Dermis blood vessel endothelial cell (primary cell): ENCODE measurements around the gene COQ8B. TPM values are rescaled to one million over a fixed set of nuclear protein-coding genes. Genes with fewer than 3 reads are reported as not detected.
A peak's percentile ranks its signal among the peaks of the same experiment; 100 is the strongest.
"Not testable (repeated sequence)": the region's sequence is repeated elsewhere in the genome, so short reads cannot be mapped to it uniquely, and the experiment has no call there.

Experiments
- DNase-seq: peaks from one replicate; pipeline ENCODE4 v3.0.0; 2010
- total RNA-seq: library from RNA; depleted of rRNA; stranded (reverse); fragments of >200 nt; gene quantifications from 2 replicates; pipeline ENCODE4 v1.2.3, GENCODE V29; 2014

Gene COQ8B
- 31.8 and 38.8 TPM in 2 replicates for total RNA-seq

DNA sequence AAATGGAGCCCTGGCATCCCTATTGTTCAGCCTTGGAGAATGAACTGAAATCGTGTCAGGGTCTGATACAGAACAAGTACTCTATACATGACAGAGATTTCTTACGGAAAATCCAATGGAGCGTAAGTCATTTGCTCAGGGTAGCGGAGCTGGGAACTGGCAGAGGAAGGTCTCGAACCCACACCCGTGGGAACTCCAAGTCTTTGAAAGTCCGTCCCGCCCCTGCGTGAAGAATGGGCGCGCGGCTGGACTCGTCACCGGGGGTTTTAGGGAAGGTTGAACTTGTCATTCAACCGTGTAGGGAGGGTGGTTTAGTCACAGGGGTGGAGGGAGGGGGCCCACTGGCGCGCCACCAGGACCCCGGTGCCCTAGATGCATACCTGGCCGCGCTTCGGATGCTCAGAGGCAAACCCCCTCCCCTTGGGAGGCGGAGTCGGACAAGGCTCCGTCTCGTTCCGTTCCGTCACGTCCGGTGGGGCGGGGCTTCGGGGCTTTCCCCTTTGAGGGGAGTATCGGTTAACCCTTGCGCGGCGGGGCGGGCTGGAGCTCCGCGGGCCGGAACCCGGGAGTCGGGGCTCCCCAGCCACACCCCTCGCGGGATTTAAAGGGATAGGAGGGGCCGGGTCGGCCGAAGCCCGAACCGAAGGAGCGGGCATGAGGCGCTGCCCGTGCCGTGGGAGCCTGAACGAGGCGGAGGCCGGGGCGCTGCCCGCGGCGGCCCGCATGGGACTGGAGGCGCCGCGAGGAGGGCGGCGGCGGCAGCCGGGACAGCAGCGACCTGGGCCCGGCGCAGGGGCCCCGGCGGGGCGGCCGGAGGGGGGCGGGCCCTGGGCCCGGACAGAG is at the start of gene COQ8B, which contains the start of gene ITPKC:
TSS of gene COQ8B (minus strand) at position 405 of the 843 bp plus-strand sequence. CDS start 2,254 bp downstream, outside the sequence.
TSS of gene ITPKC (plus strand) at position 631 of the 843 bp plus-strand sequence. CDS start at position 655, 24 bp downstream.
- peak; percentile 97 for DNase-seq

DNA sequence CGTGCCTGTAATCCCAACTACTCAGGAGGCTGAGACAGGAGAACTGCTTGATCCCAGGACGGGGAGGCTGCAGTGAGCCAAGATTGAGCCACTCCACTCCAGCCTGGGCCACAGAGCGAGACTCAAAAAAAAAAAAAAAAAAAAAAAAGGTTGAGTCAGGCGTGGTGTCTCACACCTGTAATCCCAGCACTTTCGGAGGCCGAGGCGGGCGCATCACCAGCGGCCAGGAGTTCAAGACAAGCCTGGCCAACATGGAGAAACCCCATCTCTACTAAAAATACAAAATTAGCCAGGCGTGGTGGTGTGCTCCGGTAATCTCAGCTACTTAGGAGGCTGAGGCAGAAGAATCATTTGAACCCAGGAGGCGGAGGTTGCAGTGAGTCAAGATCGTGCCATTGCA is 49.7 kb upstream of the COQ8B start:
- not testable (repeated sequence) for DNase-seq

DNA sequence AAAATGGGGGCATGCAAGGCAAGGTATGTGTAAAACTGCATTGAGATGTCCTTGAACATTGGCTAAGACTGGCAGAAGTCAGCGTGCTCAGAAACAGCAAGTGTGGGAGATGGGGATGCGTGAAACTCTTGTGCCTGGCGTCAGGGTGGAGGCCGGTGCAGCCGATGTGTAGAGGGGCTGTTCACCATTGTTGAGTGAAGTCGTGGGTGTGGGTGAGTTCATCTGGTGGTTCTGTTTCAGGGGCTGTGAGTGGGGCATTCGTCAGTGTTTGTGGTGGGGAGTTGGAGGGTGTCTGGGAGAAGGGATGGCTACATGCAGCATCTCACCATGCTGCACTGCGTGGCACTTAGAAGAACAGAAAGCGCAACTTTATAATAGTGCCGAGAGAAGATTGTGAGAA is 47.3 kb upstream of the COQ8B start:
- no peak for DNase-seq

DNA sequence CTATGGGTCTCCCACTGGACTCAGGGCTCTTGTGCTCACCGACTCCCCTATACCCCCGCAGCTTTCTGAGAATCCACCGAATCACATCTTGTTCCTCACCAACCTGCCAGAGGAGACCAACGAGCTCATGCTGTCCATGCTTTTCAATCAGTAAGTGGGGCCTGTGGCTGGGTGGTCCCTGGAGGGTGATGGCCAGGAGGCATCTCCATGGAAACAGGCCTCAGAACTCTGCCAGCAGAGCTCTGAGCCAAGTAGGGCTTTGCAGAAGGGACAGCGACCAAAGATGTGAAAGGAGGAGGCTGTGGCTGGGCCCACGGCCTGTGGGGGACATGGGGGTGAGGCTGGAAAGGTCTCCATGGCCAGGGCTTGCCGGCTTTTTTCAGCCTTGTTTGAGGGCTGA is 46.8 kb upstream of the COQ8B start:
- no peak for DNase-seq

- DNase-seq = no peak
Observed at GRCh38 chr19:40762754-40763470, 46.2 kb upstream of the COQ8B start.

GRCh38 chr19:40759352-40759751 is 42.7 kb upstream of the COQ8B start:
- DNase-seq = no peak

GRCh38 chr19:40758491-40758890 is 41.8 kb upstream of the COQ8B start:
- DNase-seq = no peak

GRCh38 chr19:40756502-40757110 is 39.9 kb upstream of the COQ8B start:
- no peak for DNase-seq

- no peak for DNase-seq
Observed at GRCh38 chr19:40755791-40756190, 39.1 kb upstream of the COQ8B start.

- no peak for DNase-seq
Observed at GRCh38 chr19:40755248-40755624, 38.5 kb upstream of the COQ8B start.

DNA sequence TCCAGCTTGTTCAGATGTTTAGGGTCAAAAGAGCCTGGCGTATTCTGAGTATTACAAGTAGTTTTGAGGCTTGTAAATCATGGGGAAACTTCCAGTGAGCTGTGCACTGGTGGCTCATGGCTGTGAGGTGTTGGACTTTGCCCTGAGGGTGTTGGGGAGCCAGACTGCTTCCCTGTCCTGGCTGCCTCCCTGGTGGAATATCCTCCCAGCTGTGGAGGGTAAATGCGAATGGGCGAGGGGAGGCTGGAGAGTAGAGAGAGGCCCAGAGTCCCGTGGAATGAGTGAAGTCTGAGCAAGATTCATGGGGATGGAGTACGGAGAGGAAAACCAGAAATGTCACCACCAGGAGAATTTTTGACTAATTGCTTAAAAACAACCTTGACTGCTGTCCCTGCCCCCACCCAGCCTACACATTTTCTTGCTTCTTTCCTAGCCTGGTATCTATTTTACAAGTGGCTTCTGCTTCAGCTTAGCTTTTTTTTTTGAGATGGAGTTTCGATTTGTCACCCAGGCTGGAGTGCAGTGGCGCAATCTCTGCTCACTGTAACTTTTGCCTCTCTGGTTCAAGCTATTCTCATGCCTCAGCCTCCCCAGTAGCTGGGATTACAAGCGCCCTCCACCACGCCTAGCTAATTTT is 38.0 kb upstream of the COQ8B start:
- DNase-seq = no peak

- DNase-seq = no peak
Observed at GRCh38 chr19:40752257-40752781, 35.6 kb upstream of the COQ8B start.

- peak; percentile 99 for DNase-seq
Observed at GRCh38 chr19:40750874-40751537, 34.3 kb upstream of the COQ8B start, which contains the start of gene SNRPA. SNRPA (plus strand) TSS chr19:40751203; CDS start chr19:40751409, 206 bp downstream.

DNA sequence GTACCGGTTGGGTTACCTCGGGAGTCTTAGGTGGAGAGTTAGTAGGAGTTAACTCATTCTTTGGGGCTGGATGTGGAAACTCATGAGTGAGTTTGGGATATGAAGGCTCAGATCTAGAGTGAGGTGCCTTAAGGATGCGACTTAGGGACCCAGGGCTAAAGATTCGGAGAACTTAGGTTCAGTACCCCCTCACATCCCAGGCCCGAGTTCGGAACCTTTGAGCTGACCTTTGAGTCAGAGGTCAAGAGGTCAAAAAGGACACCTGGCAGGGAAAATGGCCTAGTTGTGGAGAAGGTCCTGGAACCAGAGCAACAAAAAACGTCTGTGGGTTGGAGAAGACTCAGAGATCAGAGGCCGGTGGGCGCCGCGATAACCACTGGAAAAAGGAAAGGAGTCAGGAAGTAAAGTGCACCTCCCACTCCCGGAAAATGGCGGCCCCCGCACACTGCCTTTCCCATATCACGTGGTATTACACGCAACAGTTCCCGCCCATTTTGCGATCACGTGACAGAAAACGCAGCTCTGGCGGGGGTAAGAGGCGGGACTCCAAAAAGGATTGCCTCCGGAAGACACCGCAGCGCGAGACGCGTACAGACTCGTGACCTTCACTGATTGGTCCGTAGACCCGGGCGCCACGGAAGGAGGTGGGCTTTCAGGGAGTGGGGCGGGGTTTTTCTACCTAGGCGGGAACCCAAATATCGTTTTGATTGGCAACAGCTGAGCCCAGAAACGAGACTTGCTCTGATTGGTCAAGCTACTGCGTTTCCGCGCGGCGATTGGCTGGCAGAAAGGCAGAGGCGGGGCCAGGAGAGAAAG is 33.6 kb upstream of the COQ8B start, which contains the start of gene ACTMAP:
TSS of gene ACTMAP (minus strand) at position 420 of the 816 bp plus-strand sequence. CDS start 674 bp downstream, outside the sequence.
- peak; percentile 100 for DNase-seq

DNA sequence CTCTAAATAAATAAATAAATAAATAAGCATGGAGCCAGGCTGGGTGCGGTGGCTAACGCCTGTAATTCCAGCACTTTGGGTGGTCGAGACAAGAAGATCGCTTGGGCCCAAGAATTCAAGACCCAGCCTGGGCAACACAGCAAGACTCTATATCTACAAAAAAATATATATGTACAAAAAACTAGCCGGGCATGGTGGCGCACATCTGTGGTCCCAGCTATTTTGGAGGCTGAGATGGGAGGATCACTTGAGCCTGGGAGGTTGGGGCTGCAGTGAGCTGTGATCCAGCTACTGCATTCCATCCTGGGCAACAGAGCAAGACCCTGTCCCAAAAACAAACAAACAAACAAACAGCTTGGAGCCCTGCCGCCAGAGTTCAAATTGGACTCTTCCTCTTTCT is 30.9 kb upstream of the COQ8B start:
- no peak for DNase-seq

GRCh38 chr19:40745402-40745780 is 28.7 kb upstream of the COQ8B start:
- peak; percentile 38 for DNase-seq

GRCh38 chr19:40744554-40745401 is 28.1 kb upstream of the COQ8B start:
- peak; percentile 34 for DNase-seq

- DNase-seq = no peak
Observed at GRCh38 chr19:40743926-40744325, 27.2 kb upstream of the COQ8B start.

GRCh38 chr19:40742886-40743285 is 26.2 kb upstream of the COQ8B start:
- no peak for DNase-seq

GRCh38 chr19:40742477-40742876 is 25.8 kb upstream of the COQ8B start:
- no peak for DNase-seq
